GM21786 (cell line): ENCODE data around the gene NT5M.
A peak's percentile ranks its signal among the peaks of the same experiment; 100 is the strongest.
"Not testable (repeated sequence)": the region's sequence is repeated elsewhere in the genome, so short reads cannot be mapped to it uniquely, and the experiment has no call there.

Experiments used
- ATAC-seq: cut with Tn5 transposase; IDR thresholded peaks from one replicate; pipeline ENCODE4 v1.9.1; 2021; ENCODE audit not compliant: unreplicated experiment

NT5M gene

DNA sequence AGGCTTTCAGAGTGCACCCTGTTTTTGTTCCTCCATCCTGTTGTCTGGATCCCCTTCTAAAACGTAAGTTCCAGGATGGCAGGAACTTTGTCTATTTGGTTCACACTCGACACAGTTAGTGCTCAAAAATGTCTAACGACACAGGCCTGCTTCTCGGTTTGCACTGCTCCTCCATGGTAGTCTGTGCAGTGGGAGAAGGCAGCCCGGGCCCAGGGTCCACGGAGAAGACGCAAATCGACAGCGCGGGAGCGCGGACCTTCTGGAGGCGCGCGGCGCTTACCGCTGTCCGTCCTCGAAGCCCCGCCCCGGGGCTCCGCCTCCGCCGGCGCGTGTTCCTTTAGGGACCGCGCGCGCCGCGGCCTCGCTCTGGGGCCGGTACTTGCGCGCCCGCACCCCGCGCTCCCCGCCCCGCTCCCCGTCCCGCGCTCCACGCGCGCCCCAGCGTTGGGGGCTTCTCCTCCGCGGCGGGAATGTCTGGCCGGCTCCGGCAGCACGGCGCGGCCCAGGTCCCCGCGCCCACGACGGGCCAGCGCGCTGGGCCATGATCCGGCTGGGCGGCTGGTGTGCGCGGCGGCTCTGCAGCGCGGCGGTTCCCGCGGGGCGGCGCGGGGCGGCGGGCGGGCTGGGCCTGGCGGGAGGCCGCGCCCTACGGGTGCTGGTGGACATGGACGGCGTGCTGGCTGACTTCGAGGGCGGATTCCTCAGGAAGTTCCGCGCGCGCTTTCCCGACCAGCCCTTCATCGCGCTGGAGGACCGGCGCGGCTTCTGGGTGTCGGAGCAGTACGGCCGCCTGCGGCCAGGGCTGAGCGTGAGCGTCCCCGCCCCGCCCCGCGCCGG, at the start of gene NT5M:
TSS of gene NT5M (plus strand) at position 364 of the 837 bp plus-strand sequence. CDS start at position 542, 178 bp downstream.
- peak; percentile 47 for ATAC-seq

DNA sequence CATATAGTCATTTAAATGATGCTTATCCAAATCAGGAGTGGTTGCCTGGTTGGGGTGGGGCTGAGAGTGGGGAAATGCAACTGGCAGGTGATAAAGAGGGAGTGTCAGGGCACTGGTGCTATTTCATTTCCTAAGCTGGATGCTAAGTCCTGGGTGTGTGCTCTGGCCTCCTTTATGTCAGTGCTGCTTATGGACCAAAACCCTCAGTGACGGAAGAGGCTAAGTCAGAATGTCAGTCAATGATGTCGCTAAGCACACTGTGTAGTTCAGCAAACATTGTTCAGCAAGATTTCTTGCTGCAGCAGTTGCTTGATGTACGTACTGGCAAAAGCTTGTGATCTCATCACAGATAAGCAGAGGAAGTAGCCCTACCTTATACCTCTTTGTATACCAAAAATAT, 49.8 kb upstream of the NT5M start:
- ATAC-seq, result no peak

DNA sequence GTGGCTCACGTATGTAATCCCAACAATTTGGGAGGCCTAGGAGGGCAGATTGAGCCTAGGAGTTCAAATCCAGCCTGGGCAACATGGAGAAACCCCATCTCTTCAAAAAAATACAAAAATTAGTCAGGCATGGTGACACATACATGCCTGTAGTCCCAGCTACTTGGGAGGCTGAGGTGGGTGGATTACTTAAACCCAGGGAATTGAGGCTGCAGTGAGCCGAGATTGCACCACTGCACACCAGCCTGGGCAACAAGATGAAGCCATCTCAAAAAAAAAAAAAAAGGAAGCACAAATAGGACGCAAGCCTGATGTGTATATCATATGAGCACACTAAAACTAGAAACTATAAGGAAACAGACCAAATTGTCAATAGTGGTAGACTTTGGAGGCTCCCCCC, 49.1 kb upstream of the NT5M start:
- ATAC-seq, result no peak

DNA sequence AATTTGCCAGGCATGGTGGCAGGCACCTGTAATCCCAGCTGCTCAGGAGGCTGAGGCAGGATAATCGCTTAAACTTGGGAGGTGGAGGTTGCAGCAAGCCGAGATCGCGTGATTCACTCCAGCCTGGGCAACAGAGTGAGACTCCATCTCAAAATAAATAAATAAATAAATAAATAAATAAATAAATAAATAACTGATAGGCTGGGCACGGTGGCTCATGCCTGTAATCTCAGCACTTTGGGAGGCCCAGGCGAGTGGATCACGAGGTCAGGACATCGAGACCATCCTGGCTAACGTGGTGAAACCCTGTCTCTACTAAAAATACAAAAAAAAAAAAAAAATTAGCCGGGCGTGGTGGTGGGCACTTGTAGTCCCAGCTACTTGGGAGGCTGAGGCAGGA, 47.5 kb upstream of the NT5M start:
- ATAC-seq, result not testable (repeated sequence)

DNA sequence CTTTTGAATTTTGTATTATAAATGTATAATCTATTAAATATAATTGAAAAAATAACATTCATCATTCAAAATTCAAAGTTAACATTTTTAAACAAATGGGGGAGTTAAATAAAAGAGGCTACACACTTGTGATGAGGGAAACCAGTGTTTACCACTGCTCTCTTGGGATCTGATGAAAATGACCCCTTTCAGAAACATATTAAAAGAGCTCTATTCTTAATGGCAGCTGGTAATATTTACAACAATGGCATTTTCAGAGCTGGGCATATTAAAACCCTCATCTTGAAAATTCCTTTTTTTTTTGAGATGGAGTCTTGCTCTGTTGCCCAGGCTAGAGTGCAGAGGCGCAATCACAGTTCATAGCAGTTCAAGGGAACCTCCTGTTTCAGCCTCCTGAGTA, 46.9 kb upstream of the NT5M start:
- ATAC-seq, result no peak

DNA sequence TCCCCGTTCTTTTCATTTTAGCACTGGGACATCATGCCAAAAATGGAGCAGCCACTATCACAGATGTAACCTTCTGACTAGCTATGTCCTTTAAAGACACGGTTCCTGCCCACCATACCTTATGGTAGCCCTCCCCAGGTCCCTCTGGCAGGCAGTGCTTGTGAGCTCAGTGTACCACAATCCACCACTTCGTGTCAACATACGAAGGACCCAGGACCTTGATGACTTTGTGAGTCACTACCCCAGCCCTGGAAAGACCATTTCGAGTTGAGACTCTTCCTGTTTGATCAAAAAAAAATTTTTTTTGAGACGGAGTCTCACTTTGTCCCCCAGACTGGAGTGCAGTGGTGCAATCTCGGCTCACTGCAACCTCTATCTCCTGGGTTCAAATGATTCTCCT, 45.2 kb upstream of the NT5M start:
- no peak for ATAC-seq

DNA sequence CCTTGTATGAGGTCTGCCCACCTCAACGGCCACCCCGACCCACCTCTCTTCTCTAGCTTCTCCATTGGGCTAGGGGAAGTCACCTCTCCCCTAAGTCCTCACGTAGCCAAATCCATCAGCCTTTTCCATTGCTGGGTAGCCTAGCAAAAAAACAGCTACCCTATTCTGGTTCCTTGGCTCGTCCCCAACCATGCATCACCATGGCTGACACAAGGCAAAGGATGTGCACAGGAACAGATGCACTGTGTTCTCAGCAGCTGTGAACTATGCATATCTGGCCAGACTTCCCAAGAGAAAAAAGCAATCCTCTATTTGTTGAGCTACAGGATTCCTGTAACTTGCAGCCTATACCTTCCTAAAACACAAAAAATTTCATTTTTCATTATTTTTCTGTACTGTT, 44.2 kb upstream of the NT5M start:
- no peak for ATAC-seq

DNA sequence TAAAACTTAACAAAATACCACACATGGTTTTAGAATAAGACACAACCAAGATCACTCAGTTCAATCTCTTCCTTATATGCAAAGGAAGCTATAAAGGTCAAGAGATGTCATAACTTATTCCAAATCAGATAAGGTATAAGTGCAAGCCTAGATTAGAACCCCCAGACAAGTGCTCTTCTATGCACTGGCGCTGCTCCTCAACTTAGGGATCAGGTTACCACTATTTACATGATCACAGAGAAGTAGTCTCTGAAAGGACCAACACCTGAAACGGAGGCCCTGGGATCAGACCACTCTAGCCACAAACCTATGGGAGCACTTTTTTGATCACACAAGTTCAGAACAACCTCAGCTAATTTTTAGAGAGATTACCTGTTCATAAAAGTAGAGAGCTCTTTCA, 38.7 kb upstream of the NT5M start:
- ATAC-seq, result no peak

DNA sequence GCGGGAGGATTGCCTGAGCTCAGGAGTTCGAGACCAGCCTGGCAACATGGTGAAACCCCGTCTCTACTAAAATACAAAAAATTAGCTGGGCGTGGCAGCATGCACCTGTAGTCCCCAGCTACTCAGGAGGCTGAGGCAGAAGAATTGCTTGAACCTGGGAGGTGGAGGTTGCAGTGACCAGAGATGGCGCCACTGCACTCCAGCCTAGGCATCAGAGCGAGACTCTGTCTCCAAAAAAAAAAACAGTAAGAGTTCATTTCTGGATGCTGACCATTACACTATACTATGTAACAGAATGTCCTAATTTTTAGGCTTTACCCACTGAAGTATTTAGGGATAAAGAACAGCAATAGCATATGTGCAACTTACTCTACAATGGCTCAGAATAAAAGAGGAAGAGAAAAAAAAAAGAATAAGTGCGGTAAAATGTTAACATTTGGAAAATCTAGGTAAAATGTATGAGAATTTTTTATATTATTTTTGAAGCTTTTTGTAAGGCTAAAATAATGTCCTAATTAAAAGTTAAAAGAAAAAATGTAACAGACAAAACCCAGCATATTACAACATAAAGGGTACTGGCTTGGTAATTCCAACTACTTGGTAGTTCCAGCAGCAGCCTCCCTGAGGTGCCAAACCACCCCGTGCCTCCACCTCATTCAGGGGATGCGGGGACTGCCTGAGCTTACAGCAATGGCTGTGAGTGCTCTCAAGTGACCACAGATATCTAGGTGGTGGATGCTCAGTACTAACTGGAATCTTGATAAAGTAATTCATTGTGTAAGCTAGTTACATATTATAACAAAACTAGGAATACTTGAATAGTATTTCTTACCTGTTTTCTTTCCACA, 33.0 kb upstream of the NT5M start:
- no peak for ATAC-seq

DNA sequence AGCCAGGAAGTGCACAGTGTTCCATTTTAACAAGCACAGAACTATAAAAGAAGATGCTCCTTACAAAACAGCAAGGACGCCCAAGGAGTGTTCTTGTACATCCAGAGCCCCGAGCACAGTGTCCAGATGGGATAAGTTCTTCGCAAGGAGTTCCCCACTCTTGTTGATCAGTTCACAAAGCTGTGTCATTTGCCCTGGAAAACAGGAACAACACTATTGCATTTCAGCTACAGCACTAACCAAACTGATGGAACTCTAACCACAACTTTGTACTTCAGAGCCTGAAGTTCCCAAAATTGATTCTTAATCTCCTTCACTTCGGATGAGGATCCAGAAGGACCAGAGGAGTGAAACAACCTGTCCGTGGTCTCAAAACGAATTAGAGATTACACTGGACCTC, 27.2 kb upstream of the NT5M start:
- no peak for ATAC-seq

DNA sequence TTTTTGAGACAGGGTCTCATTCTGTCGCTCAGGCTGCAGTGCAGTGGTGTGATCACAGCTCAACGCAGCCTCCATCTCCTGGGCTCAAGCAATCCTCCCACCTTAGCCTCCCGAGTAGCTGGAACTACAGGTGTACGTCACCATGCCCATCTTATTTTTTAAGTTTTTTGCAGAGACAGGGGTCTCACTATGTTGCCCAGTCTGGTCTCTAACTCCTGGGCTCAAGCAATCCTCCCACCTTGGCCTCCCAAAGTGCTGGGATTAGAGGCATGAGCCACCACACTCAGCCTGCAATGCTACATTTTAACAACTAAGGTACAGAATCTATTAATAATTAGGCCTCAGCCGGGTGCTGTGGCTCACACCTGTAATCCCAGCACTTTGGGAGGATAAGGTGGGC, 25.7 kb upstream of the NT5M start:
- ATAC-seq, result not testable (repeated sequence)

DNA sequence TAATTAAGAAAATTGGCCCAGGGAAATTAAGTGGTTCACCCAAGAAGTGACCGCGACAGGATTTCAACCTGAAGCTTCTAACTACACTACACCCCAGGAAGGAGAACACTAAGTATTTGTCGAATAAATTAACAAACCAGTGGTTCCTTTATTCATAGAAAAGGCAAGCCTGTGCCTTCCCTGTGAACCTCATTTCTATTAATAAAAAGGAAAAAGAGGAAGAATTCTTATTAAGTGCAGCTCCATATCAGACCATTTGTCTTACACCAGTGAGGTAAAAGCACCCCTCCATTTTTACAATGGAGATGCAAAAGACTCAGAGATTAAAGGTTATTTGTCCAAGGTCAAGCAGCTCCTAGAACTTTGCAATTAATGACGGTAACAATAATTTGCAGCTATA, 23.9 kb upstream of the NT5M start:
- no peak for ATAC-seq

DNA sequence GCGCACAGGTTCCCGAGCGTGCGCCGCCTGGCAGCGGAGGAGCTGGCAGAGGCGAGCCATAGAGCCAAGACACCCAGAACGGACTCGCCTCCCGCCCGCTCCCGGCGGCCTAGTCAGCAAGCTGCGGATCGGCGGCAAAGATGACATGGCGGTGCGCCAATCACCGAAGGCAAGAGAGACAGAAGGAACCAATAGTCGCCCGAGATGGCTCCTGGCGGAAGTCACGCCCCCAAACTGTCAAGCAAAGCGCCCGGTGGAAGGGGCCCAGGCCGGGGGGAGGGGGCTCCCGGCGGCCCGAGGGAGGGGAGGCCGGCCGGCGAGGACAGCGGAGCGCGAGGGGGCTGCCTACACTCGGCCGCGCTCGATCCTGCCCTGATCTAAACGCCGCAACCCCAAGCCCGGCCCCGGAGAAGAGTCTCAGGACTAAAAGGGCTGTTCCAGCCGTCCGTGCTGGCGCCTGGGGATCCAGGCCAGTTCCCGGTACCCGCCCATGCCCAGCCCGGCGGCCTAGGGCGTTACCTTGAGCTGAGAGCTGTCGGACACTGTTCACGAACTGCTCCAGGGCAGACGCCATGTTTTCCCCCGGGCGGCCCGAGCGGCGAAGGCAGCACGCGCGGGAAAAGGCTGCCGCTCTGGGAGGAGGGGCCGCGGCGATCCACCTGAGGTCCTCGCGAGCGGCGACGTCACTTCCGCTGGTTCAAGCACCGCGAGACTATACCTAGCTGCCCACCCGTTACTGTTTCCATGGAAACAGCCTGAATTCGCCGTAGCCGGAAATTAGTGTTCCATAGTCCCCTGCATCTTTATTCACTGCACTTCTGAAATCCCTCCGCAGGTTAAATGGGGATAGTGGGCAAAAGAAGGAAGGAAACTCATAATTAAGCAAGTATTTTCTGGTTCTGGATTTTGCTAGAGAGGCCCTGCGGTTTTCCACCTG, 22.3 kb upstream of the NT5M start, which contains the start of gene COPS3:
TSS of gene COPS3 (minus strand) at position 634 of the 937 bp plus-strand sequence. CDS start at position 574, 60 bp downstream.
- peak; percentile 94 for ATAC-seq

DNA sequence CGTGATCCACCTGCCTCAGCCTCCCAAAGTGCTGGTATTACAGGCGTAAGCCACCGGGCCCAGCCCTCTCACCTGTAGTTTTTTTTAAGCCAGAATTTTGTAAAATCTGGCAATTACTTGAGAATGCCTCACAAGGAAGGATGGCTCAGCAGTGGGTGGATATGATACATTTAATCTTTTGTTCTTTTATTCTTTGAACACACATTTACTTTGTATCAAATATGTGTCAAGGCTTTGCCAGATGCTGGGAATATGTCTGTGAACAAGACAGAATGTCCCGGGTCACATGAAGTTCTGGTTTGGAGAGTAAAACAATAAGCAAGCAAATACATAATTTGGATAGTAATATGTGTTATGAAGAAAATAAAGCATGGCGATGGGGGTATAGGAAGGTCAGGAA, 17.2 kb upstream of the NT5M start:
- no peak for ATAC-seq

DNA sequence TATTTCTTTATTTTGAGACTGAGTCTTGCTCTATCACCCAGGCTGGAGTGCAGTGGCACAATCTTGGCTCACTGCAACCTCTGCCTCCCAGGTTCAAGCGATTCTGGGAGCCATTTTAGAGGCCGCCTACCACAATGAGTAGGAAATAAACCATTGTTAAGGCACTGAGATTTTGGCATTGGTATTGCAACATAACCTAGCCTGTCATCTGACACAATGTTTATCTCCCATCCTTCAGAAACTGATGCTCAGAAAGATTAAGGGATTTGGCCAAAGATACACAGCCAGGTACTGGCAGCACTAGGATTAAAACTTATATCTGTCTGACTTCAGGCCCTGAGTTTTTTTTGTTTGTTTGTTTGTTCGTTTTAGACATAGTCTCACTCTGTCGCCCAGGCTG, 14.1 kb upstream of the NT5M start:
- no peak for ATAC-seq

DNA sequence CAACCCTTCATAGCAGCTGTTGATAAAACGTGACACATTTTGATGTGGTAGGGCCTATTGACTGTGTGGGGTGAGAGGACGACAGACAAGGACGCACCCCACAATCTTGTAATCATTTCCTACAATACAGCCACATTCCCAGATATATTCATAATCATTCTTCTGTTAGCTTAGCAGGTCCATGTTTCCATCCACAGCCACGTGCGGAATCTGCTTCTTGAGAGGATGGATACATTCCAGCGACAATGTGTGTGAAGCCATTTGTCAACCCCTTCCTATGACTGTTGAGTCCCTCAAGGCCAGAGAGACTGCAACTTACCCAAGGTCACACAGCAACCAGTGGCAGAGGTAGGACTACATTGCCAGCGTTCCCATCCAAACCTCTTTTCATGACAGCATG, 13.5 kb upstream of the NT5M start:
- ATAC-seq, result no peak

DNA sequence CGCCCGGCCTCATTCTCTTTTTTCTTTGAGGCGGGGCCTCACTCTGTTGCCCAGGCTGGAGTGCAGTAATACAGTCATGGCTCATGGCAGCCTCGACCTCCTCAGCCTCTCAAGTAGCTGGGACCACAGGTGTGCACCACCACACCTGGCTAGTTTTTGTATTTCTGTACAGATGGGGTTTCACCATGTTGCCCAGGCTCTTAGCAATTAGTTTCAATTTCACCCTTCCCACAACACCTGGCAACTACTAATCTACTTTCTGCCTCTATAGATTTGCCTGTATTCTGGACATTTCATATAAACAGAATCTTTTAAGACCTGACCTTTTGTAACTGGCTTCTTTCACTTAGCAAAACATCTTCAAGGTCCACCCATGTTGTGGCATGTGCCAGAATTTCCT, 8.0 kb upstream of the NT5M start:
- ATAC-seq, result no peak

DNA sequence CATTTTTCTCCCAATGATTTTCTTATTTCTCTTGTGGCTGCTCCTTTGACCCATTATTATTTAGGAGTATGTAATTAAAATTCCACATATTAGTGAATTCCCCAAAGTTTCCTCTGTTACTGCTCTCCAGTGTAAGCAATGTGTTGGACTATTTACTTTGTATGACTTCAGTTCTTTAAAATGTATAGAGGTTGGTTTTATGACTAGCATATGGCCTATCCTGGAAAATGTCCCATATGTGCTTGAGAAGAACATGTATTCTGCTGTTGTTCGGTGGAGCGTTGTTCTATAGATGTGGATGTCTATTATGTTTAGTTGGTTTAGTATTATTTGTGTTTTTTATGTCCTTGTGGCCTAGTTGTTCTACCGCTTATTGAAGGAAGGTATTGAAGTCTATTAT, 6.0 kb upstream of the NT5M start:
- ATAC-seq, result no peak

DNA sequence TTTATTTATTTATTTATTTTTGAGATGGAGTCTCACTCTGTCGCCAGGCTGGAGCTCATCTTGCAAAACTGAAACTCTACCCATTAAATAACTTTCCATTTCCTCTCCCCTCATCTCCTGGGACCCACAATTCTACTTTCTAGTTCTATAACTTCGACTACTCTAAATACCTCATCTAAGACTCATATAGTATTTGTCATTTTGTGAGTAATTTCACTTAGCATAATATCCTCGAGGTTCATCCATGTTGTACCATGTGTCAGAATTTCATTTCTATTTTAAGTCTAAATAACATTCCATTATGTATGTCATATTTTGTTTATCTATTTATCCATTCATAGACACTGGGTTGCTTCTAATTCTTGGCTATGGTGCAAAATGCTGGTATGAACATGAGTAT, 5.1 kb upstream of the NT5M start:
- ATAC-seq, result no peak

DNA sequence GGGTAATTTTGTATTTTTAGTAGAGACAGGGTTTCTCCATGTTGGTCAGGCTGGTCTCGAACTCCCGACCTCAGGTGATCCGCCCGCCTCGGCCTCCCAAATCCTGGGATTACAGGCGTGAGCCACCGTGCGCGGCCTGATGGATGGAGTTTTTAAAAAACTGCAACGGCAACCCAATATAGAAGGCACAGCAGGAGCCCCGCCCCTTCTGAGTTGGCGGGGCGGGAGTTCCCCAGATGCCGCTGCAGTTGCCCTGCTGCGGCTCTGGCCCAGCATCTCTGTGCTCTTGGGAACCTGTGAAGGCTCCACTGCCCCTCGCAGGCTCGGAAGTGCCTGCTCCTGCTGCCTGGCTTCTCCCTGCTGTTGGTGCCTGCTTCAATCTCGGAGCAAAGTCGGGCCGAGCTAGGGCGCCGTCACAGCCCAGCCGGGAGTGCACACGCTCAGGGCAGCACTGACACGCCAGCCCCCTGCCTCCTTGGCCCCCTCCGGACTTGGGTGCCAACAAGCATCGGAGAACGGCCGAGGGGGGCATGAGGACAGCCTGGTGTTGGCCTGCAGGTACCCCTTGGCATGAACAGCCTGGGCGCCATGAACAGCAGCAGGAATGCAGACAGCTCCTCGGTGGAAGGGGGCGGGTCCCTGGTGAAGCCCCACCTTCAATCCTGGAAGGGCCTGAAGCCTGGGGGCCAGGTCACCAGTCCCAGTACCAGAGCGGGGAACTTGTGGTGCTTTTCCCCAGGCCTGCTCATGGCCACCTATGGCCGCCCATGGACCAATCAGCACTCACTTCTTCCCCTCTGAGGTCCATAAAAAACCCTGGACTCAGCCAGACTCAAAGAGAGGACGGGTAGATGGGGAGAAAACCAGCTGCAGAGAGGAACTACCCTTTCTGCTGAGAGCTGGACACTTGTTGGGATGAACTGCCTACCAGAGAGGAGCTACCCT, 2.3 kb upstream of the NT5M start:
- ATAC-seq, result peak; percentile 39
